ENCODE data around the gene PARN.

GRCh38 chr16:14531101-14531500, 99.0 kb downstream of the PARN start:
- TF ChIP-seq CTCF (IDR thresholded peaks at IDR 0.05; ENCODE audit: low read depth, low read length, poor library complexity, severe bottlenecking) (no peak), EZH2phosphoT487 (IDR thresholded peaks at IDR 0.05; ENCODE audit: borderline replicate concordance, low read length) (no peak)

All from DOHH2 (cell line).